Superior temporal gyrus (tissue), 1 donor: ENCODE measurements around the gene CACNA1C.
A peak's percentile ranks its signal among the peaks of the same experiment; 100 is the strongest.

Experiments used
- DNase-seq: peaks from one replicate; pipeline ENCODE4 v3.0.0-alpha.2; 2016; ENCODE audit errors: extremely low spot score

The CACNA1C gene

GRCh38 chr12:2198542-2198941, 145.8 kb downstream of the CACNA1C start:
- DNase-seq: no peak

DNA sequence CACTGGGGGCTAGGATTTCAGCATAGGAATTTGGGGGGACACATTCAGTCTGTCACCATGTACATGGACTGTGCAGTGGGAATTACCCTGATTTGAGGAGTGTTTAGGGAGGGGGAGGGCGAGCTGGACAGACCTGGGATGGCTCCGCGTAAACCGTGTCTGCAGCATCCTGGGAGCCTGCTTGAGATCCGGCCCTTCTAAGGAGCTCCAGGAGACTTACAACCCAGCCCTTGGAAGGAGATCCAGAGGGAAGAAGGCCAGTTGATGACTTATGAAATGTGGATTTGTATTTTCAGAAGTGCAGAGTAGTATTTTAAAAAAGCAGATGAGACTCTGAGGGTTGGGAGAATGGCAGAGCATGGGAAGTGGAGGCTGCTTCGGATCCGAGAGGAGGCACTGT, 153.2 kb downstream of the CACNA1C start:
- DNase-seq: no peak

DNA sequence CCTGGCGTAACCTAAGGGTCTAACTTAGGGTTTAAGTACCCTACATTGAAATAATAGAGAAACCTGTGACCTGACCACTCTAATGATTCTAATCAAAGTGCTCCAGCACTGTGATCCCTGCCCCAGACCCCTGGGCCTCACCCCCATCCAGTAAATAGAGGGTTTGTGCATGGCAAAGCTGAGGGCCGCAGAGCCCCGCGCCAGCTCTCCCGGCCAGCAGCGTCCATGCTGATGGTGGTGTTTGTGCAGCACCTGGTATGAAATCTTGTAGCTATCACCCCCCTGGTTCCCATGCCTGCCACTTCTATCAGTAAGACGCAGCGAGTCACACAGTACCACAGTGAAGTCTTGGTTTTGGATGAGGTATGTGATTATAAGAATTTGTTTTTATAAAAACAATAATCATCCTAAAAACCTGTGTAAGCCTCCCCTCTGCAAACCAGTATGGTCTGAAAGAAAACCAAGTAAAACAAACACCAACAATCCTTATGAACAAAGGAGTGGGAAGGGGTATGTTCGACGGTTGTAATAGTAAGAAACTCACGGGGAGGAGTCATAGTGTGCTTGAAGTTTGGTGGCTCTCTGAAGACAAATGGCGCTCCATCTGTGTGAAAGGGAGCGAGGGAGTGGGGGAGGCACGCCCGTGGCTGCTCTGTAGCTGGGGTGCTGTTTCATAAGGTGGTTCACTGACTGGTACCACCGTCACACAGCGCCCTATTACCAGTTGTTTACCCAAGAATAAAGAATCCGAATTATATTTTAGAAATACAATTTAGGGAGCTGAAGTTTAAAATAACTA, 156.2 kb downstream of the CACNA1C start:
- DNase-seq: no peak

DNA sequence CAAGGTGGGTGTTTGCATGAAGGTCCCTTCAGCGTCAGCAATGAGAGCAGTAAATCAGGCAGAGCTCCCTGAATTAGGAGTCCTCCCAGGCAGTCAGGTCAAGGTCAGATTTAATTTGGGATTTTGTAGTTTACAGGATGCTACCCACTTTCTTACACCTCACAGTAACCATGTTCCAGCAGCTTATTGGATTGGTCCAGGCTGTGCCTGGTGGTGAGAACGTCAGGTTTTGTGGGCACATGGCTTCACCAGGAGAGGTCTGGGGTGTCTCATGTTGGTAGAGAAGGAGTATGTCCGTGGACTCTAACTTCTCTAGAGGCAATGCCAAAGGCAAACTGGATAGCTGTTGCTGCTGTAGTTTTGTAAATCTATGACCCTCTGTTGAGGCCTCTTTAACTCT, 158.3 kb downstream of the CACNA1C start:
- no peak for DNase-seq

GRCh38 chr12:2212537-2212936, 159.8 kb downstream of the CACNA1C start:
- no peak for DNase-seq

- peak; percentile 73 for DNase-seq
Observed at GRCh38 chr12:2212971-2213869, 160.4 kb downstream of the CACNA1C start.

GRCh38 chr12:2214411-2214810, 161.6 kb downstream of the CACNA1C start:
- no peak for DNase-seq

DNA sequence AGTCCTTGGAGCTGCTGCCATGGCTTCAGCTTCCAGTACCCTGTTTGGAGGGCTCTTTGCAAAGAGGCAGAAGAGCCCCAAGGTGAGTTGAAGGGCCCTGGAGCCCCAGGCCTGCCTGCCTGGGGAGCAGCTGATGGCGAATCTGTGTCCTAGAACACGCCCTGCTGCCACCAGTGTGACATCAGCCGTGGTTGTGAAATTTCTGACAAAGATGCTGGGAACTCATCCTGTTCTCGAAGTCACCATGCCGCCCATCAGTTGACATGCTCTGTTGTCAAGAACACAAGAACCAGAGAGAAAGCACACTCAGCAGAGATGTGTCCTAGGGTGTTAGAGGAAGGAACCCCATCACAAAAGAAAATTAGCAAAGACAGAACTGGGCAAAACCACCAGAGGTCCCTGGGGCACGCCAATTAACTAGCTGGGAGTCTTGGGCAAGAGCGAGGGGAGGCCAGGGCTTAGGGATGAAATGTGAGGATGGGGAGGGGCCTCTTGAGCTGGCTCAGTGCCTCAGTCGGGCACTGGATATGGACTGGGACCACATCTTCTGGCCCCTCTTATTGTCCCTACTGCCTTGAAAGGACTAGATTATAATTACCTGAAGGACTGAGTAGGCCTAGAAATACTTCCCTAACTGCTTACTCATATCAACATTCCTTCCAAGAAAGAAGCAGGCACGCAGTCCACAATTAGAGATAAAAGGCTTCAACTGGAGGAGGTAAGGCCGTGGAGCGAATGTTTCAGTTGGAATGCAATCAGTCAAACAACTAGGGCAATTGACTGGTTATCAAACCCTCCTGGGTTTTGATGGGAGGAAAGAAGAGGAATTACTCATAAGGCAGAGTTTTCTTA, 163.1 kb downstream of the CACNA1C start:
- DNase-seq: no peak

- DNase-seq: no peak
Observed at GRCh38 chr12:2218706-2219105, 165.9 kb downstream of the CACNA1C start.

DNA sequence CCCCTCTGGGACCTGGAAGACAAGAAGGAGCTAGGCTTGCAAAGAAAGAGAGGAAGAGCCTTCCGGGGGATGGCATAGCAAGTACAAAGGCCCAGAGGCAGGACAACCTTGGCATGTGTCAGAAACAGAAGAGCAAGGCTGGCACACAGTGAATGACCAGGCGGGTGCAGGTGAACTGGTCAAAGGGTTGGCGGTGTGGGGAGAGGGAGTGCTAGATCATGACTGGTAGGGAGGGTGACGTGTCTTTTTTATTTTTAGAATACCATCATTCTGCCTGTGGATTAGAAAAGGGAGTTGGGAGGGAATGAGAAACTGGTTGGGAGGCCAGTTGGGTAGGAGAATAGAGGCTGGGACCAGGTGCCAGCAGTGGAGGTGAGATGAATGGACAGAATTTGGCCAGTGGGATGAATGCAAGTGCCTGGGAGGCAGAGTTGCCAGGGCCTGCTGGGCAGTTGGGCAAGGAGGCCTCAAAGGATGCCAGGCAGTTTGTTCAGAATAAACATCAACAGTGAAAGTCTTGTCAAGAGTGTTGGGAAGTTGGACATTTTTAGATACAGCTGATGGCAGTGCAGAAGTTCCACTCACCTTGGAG, 168.3 kb downstream of the CACNA1C start:
- no peak for DNase-seq

DNA sequence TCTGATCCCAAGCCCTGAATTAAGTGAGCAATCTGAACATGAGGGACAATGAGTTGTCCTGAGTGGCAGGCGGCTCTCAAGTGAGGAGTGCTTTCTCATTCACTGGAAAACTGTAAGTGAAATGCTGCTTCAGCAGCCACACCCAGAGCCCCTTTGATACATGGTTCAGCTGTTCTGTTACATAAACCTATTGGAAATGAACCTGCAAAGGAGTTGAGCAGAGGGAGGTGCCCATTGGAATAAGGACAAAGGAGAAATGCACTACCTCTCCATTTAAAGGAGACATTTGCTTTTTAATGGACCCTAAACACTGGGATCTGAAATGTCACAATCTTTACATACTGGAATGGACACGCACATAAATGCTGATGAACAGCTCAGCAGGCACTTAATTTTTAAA, 169.9 kb downstream of the CACNA1C start:
- no peak for DNase-seq

DNA sequence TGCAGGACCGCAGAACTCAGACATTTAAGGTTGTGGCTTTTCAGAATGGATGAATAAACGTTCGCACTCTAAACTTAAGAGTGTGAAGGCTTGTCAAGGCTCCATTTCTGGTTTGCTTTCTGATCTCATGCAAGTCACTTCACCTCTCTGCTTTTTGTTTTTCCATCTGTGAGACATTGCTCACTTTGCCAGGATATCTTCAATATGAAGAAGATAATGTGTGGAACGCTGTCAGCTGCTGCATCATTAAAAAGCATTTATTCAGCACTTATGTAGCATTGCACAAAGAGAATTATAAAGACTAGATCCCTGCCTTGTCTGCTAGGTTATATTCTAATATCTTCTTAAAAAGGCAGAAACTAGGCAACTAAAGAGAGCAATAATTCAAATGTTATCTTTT, 172.2 kb downstream of the CACNA1C start:
- DNase-seq: no peak

DNA sequence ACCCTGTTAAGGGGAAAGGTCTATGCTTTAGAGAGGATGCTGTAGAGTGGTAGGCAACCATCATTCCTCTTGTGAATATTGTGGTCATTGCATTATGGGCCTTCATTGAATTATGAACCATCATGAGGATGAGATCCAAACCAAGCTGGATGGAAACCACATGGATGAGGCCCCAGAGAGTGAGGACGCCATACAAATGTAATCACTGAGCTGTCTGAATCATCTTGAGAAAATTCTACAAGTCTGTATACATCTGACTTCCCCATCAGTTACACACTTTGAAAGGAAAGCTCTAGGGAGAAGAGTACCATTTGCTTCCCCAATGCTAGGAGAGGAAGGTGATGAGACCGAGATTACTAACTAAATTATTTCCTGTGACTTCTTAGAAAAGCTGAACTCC, 172.9 kb downstream of the CACNA1C start:
- DNase-seq: no peak

- DNase-seq: no peak
Observed at GRCh38 chr12:2226641-2227040, 173.9 kb downstream of the CACNA1C start.

DNA sequence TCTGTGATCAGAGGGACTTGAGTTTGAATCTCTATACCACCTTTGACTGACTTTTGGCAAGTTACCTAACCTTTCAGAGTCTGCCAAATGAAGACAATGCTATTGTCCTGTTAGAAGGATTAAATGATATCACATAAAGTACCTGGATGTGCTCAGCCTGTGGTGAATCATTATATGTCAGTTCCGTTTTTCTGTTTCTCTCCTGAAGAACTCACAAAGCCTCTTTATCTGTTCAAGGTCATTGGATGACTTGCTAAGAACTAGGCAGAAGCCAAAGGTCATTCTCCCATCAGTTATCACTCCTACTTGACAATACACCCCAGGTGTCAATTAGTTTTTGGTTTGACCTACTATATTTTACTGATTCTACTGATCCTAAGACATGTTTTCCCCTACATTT, 174.6 kb downstream of the CACNA1C start:
- DNase-seq: no peak

DNA sequence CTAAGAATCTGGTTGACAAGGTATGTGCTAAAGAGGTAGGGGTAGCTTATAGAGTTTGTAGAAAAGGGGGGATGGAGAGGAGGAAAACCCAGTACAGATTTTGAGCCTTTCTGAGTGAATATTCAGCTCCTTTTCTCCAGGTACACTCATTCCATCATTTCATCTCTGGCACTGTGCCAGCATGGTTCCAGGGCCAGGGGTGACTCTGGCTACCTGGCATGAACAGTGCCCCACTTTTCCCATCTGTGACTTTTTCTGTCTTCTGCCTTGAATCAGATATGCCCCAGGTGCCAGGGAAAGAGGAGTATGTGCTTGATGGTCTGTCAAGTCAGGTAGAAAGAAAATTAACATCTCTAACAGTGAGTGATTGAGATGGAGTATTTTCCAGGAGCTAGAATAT, 175.7 kb downstream of the CACNA1C start:
- DNase-seq: no peak

- DNase-seq: no peak
Observed at GRCh38 chr12:2229661-2230539, 177.1 kb downstream of the CACNA1C start.

- no peak for DNase-seq
Observed at GRCh38 chr12:2231011-2231595, 178.3 kb downstream of the CACNA1C start.

DNA sequence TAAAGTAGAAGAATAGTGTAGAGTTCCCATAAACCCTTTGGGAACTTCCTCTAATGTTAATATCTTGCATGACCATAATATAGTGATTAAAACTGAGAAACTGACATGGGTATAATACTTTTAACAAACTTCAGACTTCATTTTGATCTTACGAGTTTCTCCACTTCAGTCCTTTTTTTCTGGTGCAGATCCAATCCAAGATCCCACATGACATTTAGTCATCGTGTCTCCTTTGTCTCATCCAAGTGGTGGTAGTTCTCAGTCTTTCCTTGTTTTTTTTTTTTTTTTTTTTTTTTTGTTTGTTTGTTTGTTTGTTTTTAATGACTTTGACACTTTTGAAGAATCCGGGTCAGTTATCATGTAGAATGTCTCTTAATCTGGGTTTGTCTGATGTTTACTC, 179.2 kb downstream of the CACNA1C start:
- no peak for DNase-seq

- no peak for DNase-seq
Observed at GRCh38 chr12:2233034-2233433, 180.2 kb downstream of the CACNA1C start.
